ENCODE results near the gene SH3PXD2A.

Gene SH3PXD2A

GRCh38 chr10:103751667-103752290 lies 103.6 kb downstream of the SH3PXD2A start:
- no peak for TF ChIP-seq CTCF (conservative IDR thresholded peaks at IDR 0.05; ENCODE audit: low read depth, low read length)
- no peak overlapping the region for H3K4me3 ChIP-seq (ENCODE audit: low read length)
- DNase-seq (ENCODE audit: low read depth), result no peak

- no peak for TF ChIP-seq CTCF (conservative IDR thresholded peaks at IDR 0.05; ENCODE audit: low read depth, low read length)
- DNase-seq (ENCODE audit: low read depth), result no peak
- H3K4me3 ChIP-seq (ENCODE audit: low read length), result no peak overlapping the region
Observed at GRCh38 chr10:103750836-103751235, 104.5 kb downstream of the SH3PXD2A start.

- TF ChIP-seq CTCF (conservative IDR thresholded peaks at IDR 0.05; ENCODE audit: low read depth, low read length), result no peak
- H3K4me3 ChIP-seq (ENCODE audit: low read length), result no peak overlapping the region
- DNase-seq (ENCODE audit: low read depth), result no peak
Observed at GRCh38 chr10:103749779-103750178, 105.6 kb downstream of the SH3PXD2A start.

GRCh38 chr10:103748020-103748419 lies 107.4 kb downstream of the SH3PXD2A start:
- DNase-seq (ENCODE audit: low read depth), result no peak
- TF ChIP-seq CTCF (conservative IDR thresholded peaks at IDR 0.05; ENCODE audit: low read depth, low read length), result no peak
- no peak overlapping the region for H3K4me3 ChIP-seq (ENCODE audit: low read length)

GRCh38 chr10:103747193-103747865 lies 108.0 kb downstream of the SH3PXD2A start:
- no peak for DNase-seq (ENCODE audit: low read depth)
- no peak overlapping the region for H3K4me3 ChIP-seq (ENCODE audit: low read length)

GRCh38 chr10:103746598-103746997 lies 108.8 kb downstream of the SH3PXD2A start:
- no peak for TF ChIP-seq CTCF (conservative IDR thresholded peaks at IDR 0.05; ENCODE audit: low read depth, low read length)
- DNase-seq (ENCODE audit: low read depth), result no peak
- H3K4me3 ChIP-seq (ENCODE audit: low read length), result no peak overlapping the region

More at GRCh38 chr10:103747193-103747865, 108.0 kb downstream of the SH3PXD2A start:
- no peak for TF ChIP-seq CTCF (conservative IDR thresholded peaks at IDR 0.05; ENCODE audit: low read depth, low read length)

All from retinal pigment epithelial cell (primary cell).